ENCODE data around the gene TMPRSS12. TPM values are rescaled to one million over a fixed set of nuclear protein-coding genes. Genes with fewer than 3 reads are reported as not detected.
"Not testable (repeated sequence)": the region's sequence is repeated elsewhere in the genome, so short reads cannot be mapped to it uniquely, and the experiment has no call there.

Gene TMPRSS12
- total RNA-seq, 2 donors from 2014 or later, result not detected

DNA sequence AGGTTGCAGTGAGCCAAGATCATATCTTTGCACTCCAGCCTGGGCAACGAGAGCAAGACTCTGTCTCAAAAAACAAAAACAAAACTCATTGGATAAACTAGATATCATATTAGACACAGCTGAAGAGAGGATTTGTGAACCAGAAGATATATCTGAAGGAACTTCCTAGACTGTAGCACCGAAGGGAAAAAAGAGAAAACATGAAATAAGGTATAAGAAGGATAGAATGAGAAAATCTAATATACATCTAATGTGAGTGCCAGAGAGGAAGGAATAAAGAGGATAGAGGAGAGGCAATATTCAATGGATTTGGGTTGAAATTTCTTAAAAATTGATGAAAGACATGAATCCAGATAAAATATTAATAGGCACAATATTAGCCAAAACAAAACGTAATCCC, 22.5 kb downstream of the TMPRSS12 start:
- Histone ChIP-seq H3K9me3 (no peaks in the 10 kb centered on the region), H3K4me3 (no peak overlapping the region), H3K27ac (no peak overlapping the region), H3K4me1 (ENCODE audit: control insufficient read depth in 1 of 2, low read depth in 2 of 2) (no peaks in the 10 kb centered on the region), H3K27me3 (replicated peaks; ENCODE audit: insufficient read depth) (no peaks in the 10 kb centered on the region), H3K36me3 (no peaks in the 10 kb centered on the region)
- DNase-seq (ENCODE audit: low spot score) (no peak), ATAC-seq (ENCODE audit: insufficient number of reproducible peaks, low FRiP score, low read depth) (no peak)
- TF ChIP-seq, protein P1, sequence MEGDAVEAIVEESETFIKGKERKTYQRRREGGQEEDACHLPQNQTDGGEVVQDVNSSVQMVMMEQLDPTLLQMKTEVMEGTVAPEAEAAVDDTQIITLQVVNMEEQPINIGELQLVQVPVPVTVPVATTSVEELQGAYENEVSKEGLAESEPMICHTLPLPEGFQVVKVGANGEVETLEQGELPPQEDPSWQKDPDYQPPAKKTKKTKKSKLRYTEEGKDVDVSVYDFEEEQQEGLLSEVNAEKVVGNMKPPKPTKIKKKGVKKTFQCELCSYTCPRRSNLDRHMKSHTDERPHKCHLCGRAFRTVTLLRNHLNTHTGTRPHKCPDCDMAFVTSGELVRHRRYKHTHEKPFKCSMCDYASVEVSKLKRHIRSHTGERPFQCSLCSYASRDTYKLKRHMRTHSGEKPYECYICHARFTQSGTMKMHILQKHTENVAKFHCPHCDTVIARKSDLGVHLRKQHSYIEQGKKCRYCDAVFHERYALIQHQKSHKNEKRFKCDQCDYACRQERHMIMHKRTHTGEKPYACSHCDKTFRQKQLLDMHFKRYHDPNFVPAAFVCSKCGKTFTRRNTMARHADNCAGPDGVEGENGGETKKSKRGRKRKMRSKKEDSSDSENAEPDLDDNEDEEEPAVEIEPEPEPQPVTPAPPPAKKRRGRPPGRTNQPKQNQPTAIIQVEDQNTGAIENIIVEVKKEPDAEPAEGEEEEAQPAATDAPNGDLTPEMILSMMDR (IDR thresholded peaks at IDR 0.05), result no peak

DNA sequence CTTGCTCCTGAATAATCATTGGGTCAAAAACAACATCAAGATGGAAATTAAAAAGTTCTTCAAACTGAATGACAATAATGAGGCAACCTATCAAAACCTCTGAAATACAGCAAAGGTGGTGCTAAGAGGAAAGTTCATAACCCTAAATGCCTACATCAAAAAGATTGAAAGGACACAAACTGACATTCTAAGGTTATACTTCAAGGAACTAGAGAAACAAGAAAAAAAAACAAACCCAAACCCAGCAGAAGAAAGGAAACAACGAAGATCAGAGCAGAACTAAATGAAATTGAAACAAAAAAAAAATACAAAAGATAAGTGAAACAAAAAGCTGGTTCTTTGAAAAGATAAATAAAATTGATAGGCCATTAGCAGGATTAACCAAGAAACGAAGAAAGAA, 26.2 kb downstream of the TMPRSS12 start:
- H3K27me3 ChIP-seq (replicated peaks; ENCODE audit: insufficient read depth); H3K9me3 ChIP-seq; H3K36me3 ChIP-seq; DNase-seq (ENCODE audit: low spot score); H3K27ac ChIP-seq; H3K4me1 ChIP-seq (ENCODE audit: control insufficient read depth in 1 of 2, low read depth in 2 of 2); H3K4me3 ChIP-seq; ATAC-seq (ENCODE audit: insufficient number of reproducible peaks, low FRiP score, low read depth): not testable (repeated sequence)

DNA sequence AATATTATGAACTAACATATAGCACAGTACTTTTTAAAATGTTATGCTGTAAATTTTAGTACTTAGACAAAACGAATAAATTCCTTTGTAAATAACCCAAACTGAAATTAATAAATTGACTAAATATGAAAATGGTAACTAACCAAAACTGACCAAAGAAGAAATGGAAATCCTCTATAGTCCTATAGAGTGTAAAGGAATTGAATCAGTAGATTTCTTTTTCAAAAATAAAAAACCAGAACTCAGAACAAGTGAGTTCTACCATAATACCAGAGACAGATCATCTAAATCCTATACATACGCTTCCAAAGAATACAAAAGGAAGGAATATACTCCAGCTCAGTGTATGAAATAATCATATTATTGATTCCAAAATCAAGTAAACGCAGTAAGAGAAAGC, 39.8 kb downstream of the TMPRSS12 start:
- H3K4me3 ChIP-seq, result no peak overlapping the region
- no peaks in the 10 kb centered on the region for H3K36me3 ChIP-seq
- TF ChIP-seq, protein P1 (IDR thresholded peaks at IDR 0.05), result no peak
- no peak overlapping the region for H3K27ac ChIP-seq
- DNase-seq (ENCODE audit: low spot score), result no peak
- no peak for ATAC-seq (ENCODE audit: insufficient number of reproducible peaks, low FRiP score, low read depth)
- no peaks in the 10 kb centered on the region for H3K27me3 ChIP-seq (replicated peaks; ENCODE audit: insufficient read depth)
- H3K4me1 ChIP-seq (ENCODE audit: control insufficient read depth in 1 of 2, low read depth in 2 of 2), result no peaks in the 10 kb centered on the region
- peaks cover 14% of the 10 kb centered on the region for H3K9me3 ChIP-seq

DNA sequence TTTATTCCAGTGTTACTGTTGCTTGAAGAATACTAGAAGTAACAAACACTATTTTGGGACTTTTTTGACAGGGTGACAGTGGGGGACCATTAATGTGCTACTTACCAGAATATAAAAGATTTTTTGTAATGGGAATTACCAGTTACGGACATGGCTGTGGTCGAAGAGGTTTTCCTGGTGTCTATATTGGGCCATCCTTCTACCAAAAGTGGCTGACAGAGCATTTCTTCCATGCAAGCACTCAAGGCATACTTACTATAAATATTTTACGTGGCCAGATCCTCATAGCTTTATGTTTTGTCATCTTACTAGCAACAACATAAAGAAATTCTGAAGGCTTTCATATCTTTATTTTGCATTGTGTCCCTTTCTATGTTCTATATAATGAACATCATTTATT, 44.5 kb downstream of the TMPRSS12 start:
- Histone ChIP-seq H3K9me3 (peaks cover 12% of the 10 kb centered on the region), H3K36me3 (no peaks in the 10 kb centered on the region), H3K27ac (no peak overlapping the region), H3K4me1 (ENCODE audit: control insufficient read depth in 1 of 2, low read depth in 2 of 2) (no peaks in the 10 kb centered on the region), H3K4me3 (no peak overlapping the region), H3K27me3 (replicated peaks; ENCODE audit: insufficient read depth) (no peaks in the 10 kb centered on the region)
- no peak for DNase-seq (ENCODE audit: low spot score)
- TF ChIP-seq, protein P1 (IDR thresholded peaks at IDR 0.05), result no peak
- ATAC-seq (ENCODE audit: insufficient number of reproducible peaks, low FRiP score, low read depth), result no peak

DNA sequence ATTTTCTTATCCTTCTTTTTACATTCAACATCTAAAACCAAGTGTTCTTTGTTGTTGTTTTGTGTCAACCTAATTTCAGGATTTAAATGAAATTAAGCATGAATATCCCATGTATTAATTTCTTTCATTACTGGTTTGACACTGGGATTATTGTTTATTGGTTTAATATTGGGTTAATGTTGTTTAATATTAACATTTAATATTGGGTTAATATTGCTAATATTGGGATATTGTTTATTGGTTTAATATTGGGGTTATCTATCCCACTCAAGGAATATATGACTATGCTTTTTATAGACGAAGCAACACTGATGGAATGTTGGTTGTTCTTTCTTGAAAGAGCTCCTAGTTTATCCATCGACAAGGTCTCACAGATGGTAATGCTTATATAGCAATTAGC, 45.9 kb downstream of the TMPRSS12 start:
- no peaks in the 10 kb centered on the region for H3K36me3 ChIP-seq

DNA sequence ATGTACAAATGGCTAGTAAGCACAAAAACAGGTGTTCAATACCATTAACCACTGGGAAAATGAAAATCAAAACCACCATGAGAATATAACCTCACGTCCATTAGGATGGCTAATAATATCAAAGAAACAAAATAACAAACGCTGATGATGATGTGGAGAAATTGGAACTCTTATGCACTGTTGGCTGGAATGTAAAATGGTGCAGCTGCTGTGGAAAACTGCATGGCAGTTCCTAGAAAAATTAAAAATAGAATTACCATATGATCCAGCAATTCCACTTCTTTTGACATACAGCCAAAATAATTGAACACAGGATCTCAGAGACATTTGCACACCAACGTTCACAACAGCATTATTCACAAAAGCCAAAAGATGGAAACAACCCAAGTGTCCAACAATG, 51.5 kb downstream of the TMPRSS12 start:
- Histone ChIP-seq H3K9me3 (no peaks in the 10 kb centered on the region), H3K4me1 (ENCODE audit: control insufficient read depth in 1 of 2, low read depth in 2 of 2) (peaks cover 0 to 3% of the 10 kb centered on the region in 2 donors), H3K4me3 (no peak overlapping the region), H3K36me3 (no peaks in the 10 kb centered on the region), H3K27ac (no peak overlapping the region), H3K27me3 (replicated peaks; ENCODE audit: insufficient read depth) (no peaks in the 10 kb centered on the region)
- DNase-seq (ENCODE audit: low spot score), result no peak
- no peak for ATAC-seq (ENCODE audit: insufficient number of reproducible peaks, low FRiP score, low read depth)
- TF ChIP-seq, protein P1 (IDR thresholded peaks at IDR 0.05), result no peak

More for the DNA sequence above, 45.9 kb downstream of the TMPRSS12 start:
- no peak overlapping the region for H3K27ac ChIP-seq
- DNase-seq (ENCODE audit: low spot score) (no peak), ATAC-seq (ENCODE audit: insufficient number of reproducible peaks, low FRiP score, low read depth) (no peak)
- TF ChIP-seq, protein P1 (IDR thresholded peaks at IDR 0.05), result no peak
- no peaks in the 10 kb centered on the region for H3K9me3 ChIP-seq
- H3K4me3 ChIP-seq, result no peak overlapping the region
- H3K4me1 ChIP-seq (ENCODE audit: control insufficient read depth in 1 of 2, low read depth in 2 of 2), result no peaks in the 10 kb centered on the region
- H3K27me3 ChIP-seq (replicated peaks; ENCODE audit: insufficient read depth), result no peaks in the 10 kb centered on the region
